Measurements from ENCODE around the gene PRICKLE1.

Gene PRICKLE1

DNA sequence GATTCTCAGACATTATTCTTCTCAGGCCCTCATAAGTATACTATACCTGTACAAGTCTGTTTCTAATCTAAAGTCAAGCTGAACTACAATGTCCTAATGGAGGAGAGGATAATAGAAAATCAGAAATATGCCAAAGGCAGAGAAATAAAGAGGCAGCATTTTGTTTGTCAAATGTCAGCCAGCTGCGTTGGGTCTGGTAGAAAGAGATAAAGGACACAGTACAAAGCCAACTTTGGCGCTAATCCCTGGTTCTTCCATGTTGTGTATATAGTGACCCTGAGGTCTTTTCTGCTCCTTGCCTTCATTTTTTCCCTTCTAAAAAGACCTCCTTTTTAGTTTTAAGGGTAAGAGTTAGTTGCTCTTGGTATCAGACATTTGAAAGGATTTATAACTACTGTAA, 103.1 kb downstream of the PRICKLE1 start:
- Histone ChIP-seq H3K36me3 (ENCODE audit: insufficient read depth, low read length) (no peaks in the 10 kb centered on the region), H3K79me2 (ENCODE audit: insufficient read depth, low read length) (no peaks in the 10 kb centered on the region), H3K27me3 (ENCODE audit: insufficient read depth, low read length, poor library complexity) (no peaks in the 10 kb centered on the region), H4K20me1 (ENCODE audit: insufficient read depth, low read length) (no peaks in the 10 kb centered on the region), H3K27ac (ENCODE audit: low read length) (no peak overlapping the region), H2AFZ (ENCODE audit: low read depth, low read length) (no peak overlapping the region), H3K4me3 (ENCODE audit: low read depth in 1 of 2, low read length in 2 of 2) (no peak overlapping the region), H3K9ac (ENCODE audit: low read depth, low read length) (no peak overlapping the region), H3K4me1 (ENCODE audit: insufficient read depth, low read length) (no peaks in the 10 kb centered on the region), H3K4me2 (ENCODE audit: insufficient read depth, low read length) (no peak overlapping the region), H3K9me3 (ENCODE audit: insufficient read depth, low read length, severe bottlenecking) (no peaks in the 10 kb centered on the region)
- no peak for TF ChIP-seq CTCF (IDR thresholded peaks at IDR 0.05; ENCODE audit: borderline replicate concordance, extremely low read depth, low read length, poor library complexity, severe bottlenecking)
- no peak for TF ChIP-seq EZH2 (IDR thresholded peaks at IDR 0.05; ENCODE audit: borderline replicate concordance, low read depth, low read length, severe bottlenecking)
- DNase-seq (no peak), ATAC-seq (ENCODE audit: insufficient read depth, low read depth) (no peak)

DNA sequence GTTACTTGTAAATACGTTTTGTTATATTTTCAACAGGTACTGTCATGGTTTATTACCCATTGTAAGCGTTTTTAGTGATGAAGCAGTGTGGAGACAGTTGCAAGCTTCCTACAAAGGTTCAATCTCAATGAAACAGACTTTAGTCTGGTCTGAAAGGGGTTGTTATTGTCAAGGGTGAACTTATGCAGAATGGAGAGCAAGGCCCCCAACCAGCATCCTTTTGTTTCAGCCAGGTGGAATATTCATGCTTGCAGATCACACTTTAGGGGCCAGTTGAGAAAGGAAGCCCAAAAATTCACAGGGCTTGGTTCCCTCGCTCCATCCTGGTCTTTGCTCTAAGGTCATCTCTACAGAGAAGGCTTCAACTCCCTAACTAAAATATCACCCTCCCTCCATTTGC, 103.7 kb downstream of the PRICKLE1 start:
- Histone ChIP-seq H4K20me1 (ENCODE audit: insufficient read depth, low read length) (no peaks in the 10 kb centered on the region), H3K4me3 (ENCODE audit: low read depth in 1 of 2, low read length in 2 of 2) (no peak overlapping the region), H3K4me1 (ENCODE audit: insufficient read depth, low read length) (no peaks in the 10 kb centered on the region), H2AFZ (ENCODE audit: low read depth, low read length) (no peak overlapping the region), H3K27ac (ENCODE audit: low read length) (no peak overlapping the region), H3K79me2 (ENCODE audit: insufficient read depth, low read length) (no peaks in the 10 kb centered on the region), H3K36me3 (ENCODE audit: insufficient read depth, low read length) (no peaks in the 10 kb centered on the region), H3K9ac (ENCODE audit: low read depth, low read length) (no peak overlapping the region), H3K9me3 (ENCODE audit: insufficient read depth, low read length, severe bottlenecking) (no peaks in the 10 kb centered on the region), H3K4me2 (ENCODE audit: insufficient read depth, low read length) (no peak overlapping the region), H3K27me3 (ENCODE audit: insufficient read depth, low read length, poor library complexity) (no peaks in the 10 kb centered on the region)
- DNase-seq (no peak), ATAC-seq (ENCODE audit: insufficient read depth, low read depth) (no peak)
- TF ChIP-seq EZH2 (IDR thresholded peaks at IDR 0.05; ENCODE audit: borderline replicate concordance, low read depth, low read length, severe bottlenecking) (no peak), CTCF (IDR thresholded peaks at IDR 0.05; ENCODE audit: borderline replicate concordance, extremely low read depth, low read length, poor library complexity, severe bottlenecking) (no peak)

GRCh38 chr12:42484996-42485395, 104.5 kb downstream of the PRICKLE1 start:
- H3K36me3 ChIP-seq (ENCODE audit: insufficient read depth, low read length) = no peaks in the 10 kb centered on the region
- ATAC-seq (ENCODE audit: insufficient read depth, low read depth) (no peak), DNase-seq (no peak)
- no peak for TF ChIP-seq EZH2 (IDR thresholded peaks at IDR 0.05; ENCODE audit: borderline replicate concordance, low read depth, low read length, severe bottlenecking)
- TF ChIP-seq CTCF (IDR thresholded peaks at IDR 0.05; ENCODE audit: borderline replicate concordance, extremely low read depth, low read length, poor library complexity, severe bottlenecking) = no peak
- no peak overlapping the region for H3K4me3 ChIP-seq (ENCODE audit: low read depth in 1 of 2, low read length in 2 of 2)
- no peaks in the 10 kb centered on the region for H3K4me1 ChIP-seq (ENCODE audit: insufficient read depth, low read length)
- no peaks in the 10 kb centered on the region for H3K9me3 ChIP-seq (ENCODE audit: insufficient read depth, low read length, severe bottlenecking)
- H3K4me2 ChIP-seq (ENCODE audit: insufficient read depth, low read length) = no peak overlapping the region
- H3K9ac ChIP-seq (ENCODE audit: low read depth, low read length) = no peak overlapping the region
- H2AFZ ChIP-seq (ENCODE audit: low read depth, low read length) = no peak overlapping the region
- no peaks in the 10 kb centered on the region for H3K27me3 ChIP-seq (ENCODE audit: insufficient read depth, low read length, poor library complexity)
- no peaks in the 10 kb centered on the region for H4K20me1 ChIP-seq (ENCODE audit: insufficient read depth, low read length)
- H3K27ac ChIP-seq (ENCODE audit: low read length) = no peak overlapping the region
- H3K79me2 ChIP-seq (ENCODE audit: insufficient read depth, low read length) = no peaks in the 10 kb centered on the region

GRCh38 chr12:42483521-42483790, 106.1 kb downstream of the PRICKLE1 start:
- no peak for ATAC-seq (ENCODE audit: insufficient read depth, low read depth)
- no peaks in the 10 kb centered on the region for H3K4me1 ChIP-seq (ENCODE audit: insufficient read depth, low read length)
- no peak overlapping the region for H3K4me3 ChIP-seq (ENCODE audit: low read depth in 1 of 2, low read length in 2 of 2)

More at GRCh38 chr12:42483521-42483790, 106.1 kb downstream of the PRICKLE1 start:
- Histone ChIP-seq H3K36me3 (ENCODE audit: insufficient read depth, low read length) (no peaks in the 10 kb centered on the region), H3K9me3 (ENCODE audit: insufficient read depth, low read length, severe bottlenecking) (no peaks in the 10 kb centered on the region), H2AFZ (ENCODE audit: low read depth, low read length) (no peak overlapping the region), H3K4me2 (ENCODE audit: insufficient read depth, low read length) (no peak overlapping the region), H3K27ac (ENCODE audit: low read length) (no peak overlapping the region), H4K20me1 (ENCODE audit: insufficient read depth, low read length) (no peaks in the 10 kb centered on the region), H3K27me3 (ENCODE audit: insufficient read depth, low read length, poor library complexity) (no peaks in the 10 kb centered on the region), H3K79me2 (ENCODE audit: insufficient read depth, low read length) (no peaks in the 10 kb centered on the region), H3K9ac (ENCODE audit: low read depth, low read length) (no peak overlapping the region)
- TF ChIP-seq EZH2 (IDR thresholded peaks at IDR 0.05; ENCODE audit: borderline replicate concordance, low read depth, low read length, severe bottlenecking) (no peak), CTCF (IDR thresholded peaks at IDR 0.05; ENCODE audit: borderline replicate concordance, extremely low read depth, low read length, poor library complexity, severe bottlenecking) (no peak)
- no peak for DNase-seq
